NCI-H1694 treated with DMSO at 0.1 percent for 48 hours (cell line): ENCODE results near the gene EIF2D.
A peak's percentile ranks its signal among the peaks of the same experiment; 100 is the strongest.

Experiments
- DNase-seq: peaks from one replicate; lab custom pipeline; 2025; lab: John Stamatoyannopoulos, UW

EIF2D gene

GRCh38 chr1:206547104-206547503 lies 65.2 kb downstream of the EIF2D start:
- no peak for DNase-seq

GRCh38 chr1:206545351-206545750 lies 66.9 kb downstream of the EIF2D start:
- DNase-seq, result no peak

GRCh38 chr1:206544562-206545257 lies 67.6 kb downstream of the EIF2D start:
- DNase-seq, result peak; percentile 28
